ENCODE results near the gene MRAS. TPM values are rescaled to one million over a fixed set of nuclear protein-coding genes. Genes with fewer than 3 reads are reported as not detected.

The MRAS gene
- total and polyA plus RNA-seq, 2 of the 8 experiments (the other 6 are each of a cell fraction or from before 2014, with no cell fraction given) = 10.6 to 16.2 TPM

DNA sequence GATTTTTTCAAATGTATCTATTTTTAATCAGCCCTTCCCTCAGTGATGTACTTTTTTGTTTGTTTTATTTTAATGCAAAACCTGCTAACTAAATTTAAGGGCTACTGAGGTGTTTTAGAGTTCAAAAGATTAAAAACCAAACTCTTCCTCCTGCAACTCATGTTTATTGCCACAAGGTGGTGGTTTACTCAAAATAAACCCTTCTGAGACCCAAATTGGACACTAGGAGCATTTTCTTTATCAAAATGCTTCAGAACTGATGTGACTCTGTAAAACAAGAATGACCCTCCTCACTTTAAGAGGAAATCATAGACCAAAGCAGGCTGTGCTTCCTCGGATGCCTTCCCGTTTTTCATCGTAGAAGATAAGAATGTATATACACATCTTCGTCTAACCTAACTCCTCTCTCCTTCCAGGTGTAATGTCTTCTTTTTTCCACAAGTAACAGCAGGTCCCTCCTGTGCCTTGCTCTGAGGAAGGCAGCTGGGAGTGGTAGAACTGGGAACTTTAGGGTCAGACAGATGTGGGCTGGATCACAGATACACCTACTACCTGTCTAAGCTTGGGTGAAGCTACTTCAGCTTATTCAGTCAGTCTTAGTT lies 15.8 kb upstream of the MRAS start:
- H3K9me3 ChIP-seq (ENCODE audit: insufficient read depth in 2 of 2, low read depth in 1 of 2, low read length in 1 of 2) = no peaks in the 10 kb centered on the region
- H3K56ac ChIP-seq (replicated peaks; ENCODE audit: insufficient read length, low read depth, low read length) = no peak overlapping the region
- H3K79me1 ChIP-seq (ENCODE audit: low read depth, low read length) = no peaks in the 10 kb centered on the region
- DNase-seq (ENCODE audit: low read depth in 1 of 2, low spot score in 2 of 2) = peak in 1 of 2 experiments; percentile 42
- H3K27ac ChIP-seq (ENCODE audit: low read depth, low read length) = no peak overlapping the region
- no peak overlapping the region for H2AK5ac ChIP-seq (ENCODE audit: low read depth, low read length)
- no peak overlapping the region for H3K18ac ChIP-seq (ENCODE audit: extremely low read depth, low read length)
- WGBS, 2 experiments (ENCODE audit: extremely low coverage in 1 of 2, insufficient coverage in 1 of 2, insufficient read length in 1 of 2, insufficient replicate concordance in 2 of 2, low coverage in 1 of 2, low lambda C conversion rate in 2 of 2, missing lambda C conversion rate in 1 of 2) = 63% methylated on average over 4 of the region's 4 CpGs; no CpG with 5 or more reads in 1 of the 2 experiments
- no peak overlapping the region for H3K4ac ChIP-seq (replicated peaks; ENCODE audit: insufficient read length, low read depth, low read length)
- peaks cover 0 to 12% (median 5%) of the 10 kb centered on the region in 4 experiments; a peak in 4 of 7 replicates for H3K4me1 ChIP-seq (replicated peaks in 1 of 4; ENCODE audit: control insufficient read depth in 3 of 4, insufficient read depth in 4 of 4, low read length in 3 of 4)
- no peaks in the 10 kb centered on the region for H3K36me3 ChIP-seq (ENCODE audit: control insufficient read depth in 2 of 4, insufficient read depth in 4 of 4, low read length in 3 of 4)
- POLR2A ChIA-PET (ENCODE audit: partially characterized antibody) = no interaction called here
- H4K8ac ChIP-seq (ENCODE audit: extremely low read depth, insufficient read depth, low read length) = no peak overlapping the region
- no peaks in the 10 kb centered on the region for H3K79me2 ChIP-seq (ENCODE audit: control insufficient read depth in 1 of 2, insufficient read depth in 2 of 2, low read length in 2 of 2)
- peak; percentile 60 for FAIRE-seq
- H4K91ac ChIP-seq (replicated peaks; ENCODE audit: insufficient read length, low read length) = no peak overlapping the region
- H4K5ac ChIP-seq (ENCODE audit: insufficient read length, low read depth, low read length) = no peak overlapping the region
- no peak overlapping the region for H2BK15ac ChIP-seq (ENCODE audit: low read length)
- no peak overlapping the region for H3K4me2 ChIP-seq (ENCODE audit: insufficient read depth in 1 of 2, low read depth in 2 of 2, low read length in 2 of 2)
- no peak overlapping the region for H3K14ac ChIP-seq (ENCODE audit: insufficient read length)
- peaks cover 5% of the 10 kb centered on the region for H3K23me2 ChIP-seq (ENCODE audit: low read depth, low read length)
- no peak overlapping the region for H2BK5ac ChIP-seq (ENCODE audit: low read depth, low read length)
- peak overlapping the region; percentile 47; the same call in 1 of the 2 replicates for H2AFZ ChIP-seq (ENCODE audit: low read length)
- H3K9ac ChIP-seq (replicated peaks in 1 of 4; ENCODE audit: extremely low read depth in 1 of 4, low read depth in 3 of 4, low read length in 3 of 4) = no peak overlapping the region
- TF ChIP-seq CTCF (IDR thresholded peaks at IDR 0.05; ENCODE audit: control extremely low read depth in 1 of 3, insufficient read depth in 1 of 3, low read depth in 1 of 3, low read length in 3 of 3) (peak in 2 of 3 experiments; percentile 54 to 61; a peak in 2 of 4 replicates), CBX5 (IDR thresholded peaks at IDR 0.05; ENCODE audit: low read depth, low read length) (no peak), RAD21 (IDR thresholded peaks at IDR 0.05 in 1 of 2, conservative IDR thresholded peaks at IDR 0.05 in 1 of 2; ENCODE audit: low read depth in 2 of 2, low read length in 2 of 2) (peak; percentile 55 to 57)
- CTCF ChIA-PET (ENCODE audit: partially characterized antibody) = interaction anchor here (0.6 to 4.3 kb wide), 26 partner anchors 9 to 186 kb away, joined by 3 to 66 read pairs (median 4); partner anchors contain the start of genes ESYT3 and MRAS
- H2BK20ac ChIP-seq (ENCODE audit: low read length) = no peak overlapping the region
- H3K4me3 ChIP-seq (ENCODE audit: extremely low read depth in 1 of 4, insufficient read depth in 2 of 4, low read depth in 3 of 4, low read length in 4 of 4) = no peak overlapping the region
- H2BK12ac ChIP-seq (ENCODE audit: low read depth, low read length) = no peak overlapping the region
- no peak overlapping the region for H3K23ac ChIP-seq (ENCODE audit: insufficient read length)
- no peak overlapping the region for H2BK120ac ChIP-seq (replicated peaks; ENCODE audit: low read depth, low read length)
- no peaks in the 10 kb centered on the region for H4K20me1 ChIP-seq (replicated peaks in 1 of 2; ENCODE audit: control insufficient read depth in 1 of 2, insufficient read depth in 2 of 2, low read length in 2 of 2)
- no peaks in the 10 kb centered on the region for H3K27me3 ChIP-seq (replicated peaks in 1 of 4; ENCODE audit: control insufficient read depth in 3 of 4, extremely low read depth in 1 of 4, insufficient read depth in 3 of 4, low read length in 3 of 4)
